Stimulated activated CD4-positive, alpha-beta T cell treated with anti-CD3 and anti-CD28 coated beads, Interleukin-2, amount 100 ng/mL, for 4 hours (primary cell): ENCODE measurements around the gene RBM48.
"Not testable (repeated sequence)": the region's sequence is repeated elsewhere in the genome, so short reads cannot be mapped to it uniquely, and the experiment has no call there.

Experiments used
- DNase-seq: peaks from one replicate; pipeline ENCODE4 v3.0.0-alpha.2; 2020; ENCODE audit warnings: low read depth

The RBM48 gene

DNA sequence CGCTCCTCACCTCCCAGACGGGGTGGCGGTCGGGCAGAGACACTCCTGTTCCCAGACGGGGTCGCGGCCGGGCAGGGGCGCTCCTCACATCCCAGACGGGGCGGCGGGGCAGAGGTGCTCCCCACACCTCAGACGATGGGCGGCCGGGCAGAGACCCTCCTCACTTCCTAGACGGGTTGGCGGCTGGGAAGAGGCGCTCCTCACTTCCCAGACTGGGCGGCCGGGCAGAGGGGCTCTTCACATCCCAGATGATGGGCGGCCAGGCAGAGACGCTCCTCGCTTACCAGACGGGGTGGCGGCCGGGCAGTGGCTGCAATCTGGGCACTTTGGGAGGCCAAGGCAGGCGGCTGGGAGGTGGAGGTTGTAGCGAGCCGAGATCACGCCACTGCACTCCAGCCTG lies 16.5 kb downstream of the RBM48 start:
- DNase-seq: not testable (repeated sequence)

- no peak for DNase-seq
Observed at GRCh38 chr7:92546856-92547497, 18.4 kb downstream of the RBM48 start.

DNA sequence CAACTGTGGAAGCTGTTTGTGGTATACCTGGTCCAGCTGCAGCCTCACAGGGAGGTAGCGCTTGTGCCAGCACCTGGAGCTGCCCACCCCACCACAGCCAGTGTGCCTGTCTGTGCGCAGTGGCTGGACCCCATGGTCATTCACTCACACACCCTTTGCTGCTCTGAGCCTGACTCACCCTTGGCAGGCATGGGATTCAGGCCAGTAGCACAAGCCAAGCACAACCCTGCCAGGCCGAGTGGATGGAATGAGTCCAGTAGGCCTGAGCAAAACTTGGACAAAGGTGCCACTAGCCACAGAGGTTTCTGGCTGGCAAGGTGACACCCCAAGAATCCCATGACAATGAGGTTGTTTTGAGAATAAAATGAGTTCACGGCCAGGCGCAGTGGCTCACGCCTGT lies 19.0 kb downstream of the RBM48 start:
- DNase-seq: no peak

DNA sequence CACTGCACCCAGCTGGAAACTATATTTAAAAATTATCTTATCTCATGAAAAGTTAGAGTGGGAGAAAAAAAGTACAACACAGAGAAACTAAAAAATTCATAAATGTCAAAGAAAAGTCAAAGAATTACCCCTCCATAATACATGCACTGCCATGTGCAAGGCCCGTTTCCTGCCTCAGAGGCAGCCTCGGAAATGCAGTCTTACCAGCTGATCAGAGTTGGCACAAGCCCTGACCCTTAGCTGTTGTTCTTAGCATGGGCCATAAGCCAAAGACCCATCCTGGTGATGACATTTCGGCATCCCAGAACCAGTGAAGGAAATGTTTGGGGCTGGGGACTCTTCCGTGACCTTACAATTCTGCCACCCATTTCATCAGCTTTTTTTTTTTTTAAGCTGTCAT lies 21.6 kb downstream of the RBM48 start:
- no peak for DNase-seq

- no peak for DNase-seq
Observed at GRCh38 chr7:92557249-92557648, 28.7 kb downstream of the RBM48 start.

- DNase-seq: no peak
Observed at GRCh38 chr7:92557808-92558362, 29.3 kb downstream of the RBM48 start.

DNA sequence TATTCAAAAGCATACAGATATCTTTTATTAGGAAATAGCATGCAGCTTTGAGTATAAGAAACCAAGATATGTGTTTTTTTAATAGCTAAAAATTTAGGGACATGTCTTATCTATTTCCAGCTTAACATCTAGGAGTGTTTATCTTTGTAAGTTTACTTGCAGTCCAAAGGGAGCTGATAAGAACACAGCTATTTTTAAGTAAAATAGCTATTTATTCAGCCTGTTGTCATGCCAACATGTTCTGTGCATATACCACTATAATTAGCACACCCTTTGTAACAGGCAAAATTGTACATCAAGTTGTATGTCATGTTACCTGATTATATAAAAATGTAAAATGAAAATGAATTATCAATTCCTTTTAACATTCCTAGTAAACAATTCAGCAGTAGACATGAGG lies 32.0 kb downstream of the RBM48 start:
- no peak for DNase-seq

GRCh38 chr7:92563345-92563744 lies 34.8 kb downstream of the RBM48 start:
- no peak for DNase-seq

GRCh38 chr7:92567460-92567859 lies 38.9 kb downstream of the RBM48 start:
- no peak for DNase-seq

DNA sequence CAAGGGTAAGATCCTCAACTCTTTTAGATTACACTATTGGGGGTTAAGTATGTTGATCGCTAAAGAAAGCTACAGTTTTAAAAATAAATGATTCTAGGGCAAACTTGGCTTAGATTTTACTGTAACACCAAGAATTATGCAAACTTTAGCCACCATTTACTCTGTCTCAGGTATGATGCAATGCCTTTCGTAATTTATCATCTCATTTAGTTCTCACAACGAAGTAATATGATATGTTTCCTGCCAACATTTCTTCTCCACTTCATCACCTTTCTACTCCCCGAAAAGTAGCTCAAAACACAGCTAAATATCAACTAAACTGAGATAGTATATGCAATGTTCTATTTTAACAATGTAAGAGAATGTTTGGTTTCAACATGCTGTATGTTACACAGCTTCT lies 40.5 kb downstream of the RBM48 start:
- DNase-seq: no peak

- no peak for DNase-seq
Observed at GRCh38 chr7:92576296-92576695, 47.7 kb downstream of the RBM48 start.

DNA sequence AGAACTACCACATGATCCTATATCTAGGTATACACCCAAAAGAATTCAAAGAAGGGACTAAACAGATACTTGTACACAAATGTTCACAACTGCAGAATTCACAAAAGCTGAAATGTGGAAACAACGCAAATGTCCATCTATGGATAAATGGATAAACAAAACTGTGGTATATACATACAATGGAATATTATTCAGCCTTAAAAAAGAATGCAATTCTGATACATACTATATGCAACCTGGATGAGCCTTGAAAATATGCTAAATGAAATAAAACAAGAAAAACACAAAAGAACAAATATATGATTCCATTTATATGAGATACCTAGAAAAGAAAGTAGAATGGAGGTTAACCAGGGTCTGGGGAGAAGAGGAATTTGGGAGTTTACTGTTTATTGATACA lies 54.4 kb downstream of the RBM48 start:
- DNase-seq: no peak

- DNase-seq: no peak
Observed at GRCh38 chr7:92584953-92585352, 56.4 kb downstream of the RBM48 start.

GRCh38 chr7:92586403-92586802 lies 57.8 kb downstream of the RBM48 start:
- no peak for DNase-seq

GRCh38 chr7:92586841-92587240 lies 58.2 kb downstream of the RBM48 start:
- no peak for DNase-seq
